ENCODE data around the gene UBL4A.

Gene UBL4A

GRCh38 chrX:154466907-154467306, 19.5 kb downstream of the UBL4A start:
- no peak overlapping the region for H3K4me3 ChIP-seq (ENCODE audit: low read depth, low read length)
- no peaks in the 10 kb centered on the region for H3K36me3 ChIP-seq (ENCODE audit: control insufficient read depth, insufficient read depth, low read length)
- no peaks in the 10 kb centered on the region for H3K9me3 ChIP-seq (ENCODE audit: control insufficient read depth, low read length)
- TF ChIP-seq CTCF (IDR thresholded peaks at IDR 0.05), result no peak
- H3K79me2 ChIP-seq, result no peaks in the 10 kb centered on the region
- H3K4me1 ChIP-seq, result no peaks in the 10 kb centered on the region
- H3K9ac ChIP-seq, result no peak overlapping the region
- H3K27me3 ChIP-seq (ENCODE audit: control insufficient read depth, insufficient read depth, low read length), result no peaks in the 10 kb centered on the region
- no peak overlapping the region for H3K4me2 ChIP-seq (ENCODE audit: low read length)
- H3K27ac ChIP-seq, result no peak overlapping the region
- no peak overlapping the region for H2AFZ ChIP-seq

GRCh38 chrX:154466036-154466435, 20.4 kb downstream of the UBL4A start:
- no peaks in the 10 kb centered on the region for H3K9me3 ChIP-seq (ENCODE audit: control insufficient read depth, low read length)
- no peak overlapping the region for H3K27ac ChIP-seq
- no peak overlapping the region for H2AFZ ChIP-seq
- no peak overlapping the region for H3K9ac ChIP-seq
- H3K4me3 ChIP-seq (ENCODE audit: low read depth, low read length), result no peak overlapping the region
- H3K36me3 ChIP-seq (ENCODE audit: control insufficient read depth, insufficient read depth, low read length), result no peaks in the 10 kb centered on the region
- no peak for TF ChIP-seq CTCF (IDR thresholded peaks at IDR 0.05)
- H3K79me2 ChIP-seq, result no peaks in the 10 kb centered on the region
- no peaks in the 10 kb centered on the region for H3K4me1 ChIP-seq
- H3K27me3 ChIP-seq (ENCODE audit: control insufficient read depth, insufficient read depth, low read length), result no peaks in the 10 kb centered on the region
- H3K4me2 ChIP-seq (ENCODE audit: low read length), result no peak overlapping the region

- H3K9me3 ChIP-seq (ENCODE audit: control insufficient read depth, low read length), result no peaks in the 10 kb centered on the region
- no peak overlapping the region for H3K27ac ChIP-seq
- no peaks in the 10 kb centered on the region for H3K27me3 ChIP-seq (ENCODE audit: control insufficient read depth, insufficient read depth, low read length)
- no peak for TF ChIP-seq CTCF (IDR thresholded peaks at IDR 0.05)
- H3K4me2 ChIP-seq (ENCODE audit: low read length), result no peak overlapping the region
- no peaks in the 10 kb centered on the region for H3K4me1 ChIP-seq
- no peak overlapping the region for H3K9ac ChIP-seq
- no peaks in the 10 kb centered on the region for H3K79me2 ChIP-seq
- H3K36me3 ChIP-seq (ENCODE audit: control insufficient read depth, insufficient read depth, low read length), result no peaks in the 10 kb centered on the region
- H2AFZ ChIP-seq, result no peak overlapping the region
- no peak overlapping the region for H3K4me3 ChIP-seq (ENCODE audit: low read depth, low read length)
These were observed 20.8 kb downstream of the UBL4A start for GRCh38 chrX:154465601-154466000.

- Histone ChIP-seq H2AFZ (no peak overlapping the region), H3K36me3 (ENCODE audit: control insufficient read depth, insufficient read depth, low read length) (no peaks in the 10 kb centered on the region), H3K4me3 (ENCODE audit: low read depth, low read length) (no peak overlapping the region), H3K9ac (no peak overlapping the region), H3K79me2 (no peaks in the 10 kb centered on the region), H3K27ac (no peak overlapping the region), H3K27me3 (ENCODE audit: control insufficient read depth, insufficient read depth, low read length) (no peaks in the 10 kb centered on the region), H3K4me1 (no peaks in the 10 kb centered on the region), H3K9me3 (ENCODE audit: control insufficient read depth, low read length) (no peaks in the 10 kb centered on the region), H3K4me2 (ENCODE audit: low read length) (no peak overlapping the region)
- TF ChIP-seq CTCF (IDR thresholded peaks at IDR 0.05), result no peak
These were observed 21.5 kb downstream of the UBL4A start for GRCh38 chrX:154464806-154465365.

GRCh38 chrX:154463611-154464220, 22.7 kb downstream of the UBL4A start:
- H3K27ac ChIP-seq, result no peak overlapping the region
- no peaks in the 10 kb centered on the region for H3K79me2 ChIP-seq
- H3K9me3 ChIP-seq (ENCODE audit: control insufficient read depth, low read length), result no peaks in the 10 kb centered on the region
- H3K4me1 ChIP-seq, result no peaks in the 10 kb centered on the region
- TF ChIP-seq CTCF (IDR thresholded peaks at IDR 0.05), result no peak
- H2AFZ ChIP-seq, result no peak overlapping the region
- no peaks in the 10 kb centered on the region for H3K36me3 ChIP-seq (ENCODE audit: control insufficient read depth, insufficient read depth, low read length)
- H3K9ac ChIP-seq, result no peak overlapping the region
- no peaks in the 10 kb centered on the region for H3K27me3 ChIP-seq (ENCODE audit: control insufficient read depth, insufficient read depth, low read length)
- H3K4me2 ChIP-seq (ENCODE audit: low read length), result no peak overlapping the region
- no peak overlapping the region for H3K4me3 ChIP-seq (ENCODE audit: low read depth, low read length)

Data from parathyroid adenoma (tissue), 2 donors.